ENCODE measurements around the gene TES. TPM values are rescaled to one million over a fixed set of nuclear protein-coding genes. Genes with fewer than 3 reads are reported as not detected.
"Not testable (repeated sequence)": the region's sequence is repeated elsewhere in the genome, so short reads cannot be mapped to it uniquely, and the experiment has no call there.

The TES gene
- total and polyA plus RNA-seq, 11 donors, result 10.3 to 66.9 (median 22.8) TPM

GRCh38 chr7:116173051-116174028 lies 37.0 kb upstream of the TES start:
- no peak overlapping the region for H3K4me3 ChIP-seq
- no peak for TF ChIP-seq POLR2A (IDR thresholded peaks at IDR 0.05)
- TF ChIP-seq, protein P1, sequence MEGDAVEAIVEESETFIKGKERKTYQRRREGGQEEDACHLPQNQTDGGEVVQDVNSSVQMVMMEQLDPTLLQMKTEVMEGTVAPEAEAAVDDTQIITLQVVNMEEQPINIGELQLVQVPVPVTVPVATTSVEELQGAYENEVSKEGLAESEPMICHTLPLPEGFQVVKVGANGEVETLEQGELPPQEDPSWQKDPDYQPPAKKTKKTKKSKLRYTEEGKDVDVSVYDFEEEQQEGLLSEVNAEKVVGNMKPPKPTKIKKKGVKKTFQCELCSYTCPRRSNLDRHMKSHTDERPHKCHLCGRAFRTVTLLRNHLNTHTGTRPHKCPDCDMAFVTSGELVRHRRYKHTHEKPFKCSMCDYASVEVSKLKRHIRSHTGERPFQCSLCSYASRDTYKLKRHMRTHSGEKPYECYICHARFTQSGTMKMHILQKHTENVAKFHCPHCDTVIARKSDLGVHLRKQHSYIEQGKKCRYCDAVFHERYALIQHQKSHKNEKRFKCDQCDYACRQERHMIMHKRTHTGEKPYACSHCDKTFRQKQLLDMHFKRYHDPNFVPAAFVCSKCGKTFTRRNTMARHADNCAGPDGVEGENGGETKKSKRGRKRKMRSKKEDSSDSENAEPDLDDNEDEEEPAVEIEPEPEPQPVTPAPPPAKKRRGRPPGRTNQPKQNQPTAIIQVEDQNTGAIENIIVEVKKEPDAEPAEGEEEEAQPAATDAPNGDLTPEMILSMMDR (IDR thresholded peaks at IDR 0.05), result peak; percentile 30 to 68 (median 58)
- H3K9me3 ChIP-seq, result peaks cover 0 to 4% (median 0%) of the 10 kb centered on the region in 12 donors
- no peaks in the 10 kb centered on the region for H3K36me3 ChIP-seq
- ATAC-seq (peak in 3 of 4 donors; percentile 36 to 59 (median 57)), DNase-seq (no peak)
- intact Hi-C loops (cut with DNase I), result loop anchor here (2.0 to 10.0 kb wide), 8 partner anchors 63 to 639 kb away; no protein-coding TSS in a partner anchor
- no peaks in the 10 kb centered on the region for H3K27me3 ChIP-seq
- no peak overlapping the region for H3K27ac ChIP-seq
- peaks cover 0 to 4% (median 0%) of the 10 kb centered on the region in 12 donors for H3K4me1 ChIP-seq
- WGBS, 4 donors, result 63 to 65% (median 64%) methylated on average over 8 of the region's 8 CpGs

DNA sequence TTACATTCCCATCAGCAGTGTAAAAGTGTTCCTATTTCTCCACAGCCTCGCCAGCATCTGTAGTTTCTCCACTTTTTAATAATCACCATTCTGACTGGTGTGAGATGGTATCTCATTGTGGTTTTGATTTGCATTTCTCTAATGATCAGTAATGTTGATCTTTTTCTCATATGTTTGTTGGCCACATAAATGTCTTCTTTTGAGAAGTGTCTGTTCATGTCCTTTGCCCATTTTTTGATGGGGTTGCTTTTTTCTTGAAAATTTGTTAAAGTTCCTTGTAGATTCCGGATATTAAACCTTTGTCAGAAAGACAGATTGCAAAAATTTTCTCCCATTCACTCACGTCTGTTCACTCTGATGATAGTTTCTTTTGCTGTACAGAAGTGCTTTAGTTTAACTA lies 35.2 kb upstream of the TES start:
- not testable (repeated sequence) for ATAC-seq, H3K36me3 ChIP-seq, H3K27me3 ChIP-seq, H3K9me3 ChIP-seq, DNase-seq, H3K27ac ChIP-seq, H3K4me3 ChIP-seq, H3K4me1 ChIP-seq
- intact Hi-C loops (cut with DNase I), result loop anchor here in 7 of 10 donors (2.0 to 10.0 kb wide), 5 partner anchors 62 to 420 kb away; no protein-coding TSS in a partner anchor
- WGBS, 4 donors, result 97 to 98% (median 98%) methylated on average over 3 of the region's 3 CpGs

- TF ChIP-seq, protein P1 (IDR thresholded peaks at IDR 0.05), result no peak
- TF ChIP-seq POLR2A (IDR thresholded peaks at IDR 0.05), result no peak
- Histone ChIP-seq H3K9me3 (peaks cover 0 to 4% (median 0%) of the 10 kb centered on the region in 12 donors), H3K27me3 (no peaks in the 10 kb centered on the region), H3K27ac (no peak overlapping the region), H3K4me1 (no peaks in the 10 kb centered on the region), H3K4me3 (no peak overlapping the region), H3K36me3 (no peaks in the 10 kb centered on the region)
- DNase-seq (no peak), ATAC-seq (no peak)
- intact Hi-C loops (cut with DNase I), result loop anchor here in 6 of 10 donors (2.0 to 10.0 kb wide), 5 partner anchors 61 to 419 kb away; no protein-coding TSS in a partner anchor
- 75 to 82% (median 77%) methylated on average over 2 of the region's 2 CpGs for WGBS, 4 donors
Measured at GRCh38 chr7:116176226-116176625, 34.1 kb upstream of the TES start.

- Histone ChIP-seq H3K27ac (no peak overlapping the region), H3K27me3 (no peaks in the 10 kb centered on the region), H3K4me1 (no peaks in the 10 kb centered on the region), H3K36me3 (no peaks in the 10 kb centered on the region), H3K9me3 (peaks cover 0 to 4% (median 0%) of the 10 kb centered on the region in 12 donors), H3K4me3 (no peak overlapping the region)
- intact Hi-C loops (cut with DNase I), result loop anchor here in 6 of 10 donors (2.0 to 10.0 kb wide), 5 partner anchors 60 to 418 kb away; no protein-coding TSS in a partner anchor
- 73 to 75% (median 74%) methylated on average over 3 of the region's 3 CpGs for WGBS, 4 donors
- TF ChIP-seq, protein P1 (IDR thresholded peaks at IDR 0.05), result no peak
- TF ChIP-seq POLR2A (IDR thresholded peaks at IDR 0.05), result no peak
- DNase-seq (no peak), ATAC-seq (no peak)
Measured at GRCh38 chr7:116177009-116177408, 33.3 kb upstream of the TES start.

Data from heart left ventricle (tissue), 16 donors.